ENCODE data around the gene FGL2.
"Not testable (repeated sequence)": the region's sequence is repeated elsewhere in the genome, so short reads cannot be mapped to it uniquely, and the experiment has no call there.

Gene FGL2

DNA sequence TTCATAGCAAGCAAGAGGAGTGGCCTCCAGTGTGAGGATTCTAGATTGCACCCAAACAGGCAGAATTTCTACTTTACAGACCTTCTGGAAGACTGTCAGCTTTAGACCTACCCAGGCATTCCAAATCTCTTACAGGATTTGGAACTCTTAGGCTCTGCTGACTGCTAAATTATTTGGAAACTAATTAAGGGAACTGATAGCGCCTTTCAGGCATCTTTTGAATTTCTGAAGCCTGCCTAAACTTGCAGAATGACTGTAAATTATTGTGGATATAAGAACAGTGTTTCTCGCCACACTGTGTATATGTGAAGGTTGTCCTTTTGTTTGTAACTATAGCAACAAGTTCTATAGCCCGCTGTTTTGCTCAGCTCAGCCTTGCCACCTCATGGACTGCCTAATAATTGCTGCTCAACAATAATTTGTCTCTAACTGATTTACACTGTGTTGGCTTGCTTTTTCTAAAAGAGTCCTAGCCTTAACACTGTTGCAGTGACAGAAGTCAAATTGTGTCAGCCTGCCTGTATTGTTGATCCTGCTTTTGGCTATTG is 44.6 kb downstream of the FGL2 start:
- DNase-seq (ENCODE audit: low spot score); in situ Hi-C loops (cut with MboI; ENCODE audit: low pct_unique_long_range_greater_than_20kb, low sequenced_read_pairs, unreplicated experiment): not testable (repeated sequence)

- DNase-seq (ENCODE audit: low spot score); in situ Hi-C loops (cut with MboI; ENCODE audit: low pct_unique_long_range_greater_than_20kb, low sequenced_read_pairs, unreplicated experiment): not testable (repeated sequence)
Observed at GRCh38 chr7:77152232-77152631, 47.4 kb downstream of the FGL2 start.

Measured in GM13977 (cell line).